WTC11 (cell line): ENCODE results near the gene ADK. TPM values are rescaled to one million over a fixed set of nuclear protein-coding genes. Genes with fewer than 3 reads are reported as not detected.

Experiments
- ESRRA ChIP-seq: sonication (generic); formaldehyde crosslinking; IDR thresholded peaks from 2 replicates; pipeline ENCODE4 v1.8.1; 2022; ENCODE audit warnings: mild to moderate bottlenecking, missing genetic modification reagents, borderline replicate concordance
- HMGA2 ChIP-seq: fragments of 250-450 bp; sonication (Bioruptor Pico); IDR thresholded peaks from 2 replicates; pipeline ENCODE4 v1.4.0; 2021; ENCODE audit warnings: mild to moderate bottlenecking, moderate library complexity
- JUN ChIP-seq: sonication (generic); formaldehyde crosslinking; IDR thresholded peaks from 2 replicates; pipeline ENCODE4 v1.8.0; 2023; ENCODE audit warnings: mild to moderate bottlenecking, missing genetic modification reagents
- NFYB ChIP-seq: sonication (generic); formaldehyde crosslinking; conservative IDR thresholded peaks from 2 replicates; pipeline ENCODE4 v1.8.0; 2022; ENCODE audit warnings: low read depth, missing genetic modification reagents
- TEAD4 ChIP-seq: sonication (generic); formaldehyde crosslinking; IDR thresholded peaks from 2 replicates; pipeline ENCODE4 v1.8.0; 2022; ENCODE audit warnings: mild to moderate bottlenecking, missing genetic modification reagents
- ZNF416 ChIP-seq: fragments of 250-450 bp; sonication (Bioruptor Pico); IDR thresholded peaks from 2 replicates; pipeline ENCODE4 v1.9.0; 2021; ENCODE audit warnings: mild to moderate bottlenecking, inconsistent platforms
- total RNA-seq: library from RNA; stranded (reverse); gene quantifications from 3 replicates; pipeline ENCODE4 v1.2.3, GENCODE V29; 2021
- TF ChIP-seq, protein P1 (sequence below): sonication (generic); formaldehyde crosslinking; IDR thresholded peaks from 2 replicates; pipeline ENCODE4 v1.8.0; 2023; ENCODE audit warnings: missing genetic modification reagents, mild to moderate bottlenecking, borderline replicate concordance
- TF ChIP-seq, protein P2 (sequence below): sonication (generic); formaldehyde crosslinking; IDR thresholded peaks from 2 replicates; pipeline ENCODE4 v1.8.0; 2022; ENCODE audit warnings: mild to moderate bottlenecking, missing genetic modification reagents
- TF ChIP-seq, protein P3 (sequence below): sonication (generic); formaldehyde crosslinking; IDR thresholded peaks from 2 replicates; pipeline ENCODE4 v1.8.1; 2022; ENCODE audit warnings: mild to moderate bottlenecking, missing genetic modification reagents, moderate library complexity, borderline replicate concordance
- TF ChIP-seq, protein P4 (sequence below): sonication (generic); formaldehyde crosslinking; IDR thresholded peaks from 2 replicates; pipeline ENCODE4 v1.8.1; 2023; ENCODE audit warnings: mild to moderate bottlenecking, missing genetic modification reagents, moderate library complexity
- TF ChIP-seq, protein P5 (sequence below): sonication (generic); formaldehyde crosslinking; IDR thresholded peaks from 2 replicates; pipeline ENCODE4 v1.8.1; 2023; ENCODE audit warnings: mild to moderate bottlenecking, missing genetic modification reagents, moderate library complexity
- TF ChIP-seq, protein P6 (sequence below): sonication (generic); formaldehyde crosslinking; IDR thresholded peaks from 2 replicates; pipeline ENCODE4 v1.8.1; 2023; ENCODE audit warnings: mild to moderate bottlenecking, missing genetic modification reagents, borderline replicate concordance
- TF ChIP-seq, protein P7 (sequence below): fragments of 250-450 bp; sonication (Bioruptor Pico); conservative IDR thresholded peaks from 2 replicates; pipeline ENCODE4 v1.9.0; 2021; ENCODE audit warnings: mild to moderate bottlenecking
- TF ChIP-seq, protein P8 (sequence below): fragments of 250-450 bp; sonication (Bioruptor Pico); IDR thresholded peaks from 2 replicates; pipeline ENCODE4 v1.9.0; 2021; ENCODE audit warnings: mild to moderate bottlenecking

The ADK gene
- total RNA-seq, 1 experiment from 2014 or later: 32.7 TPM

DNA sequence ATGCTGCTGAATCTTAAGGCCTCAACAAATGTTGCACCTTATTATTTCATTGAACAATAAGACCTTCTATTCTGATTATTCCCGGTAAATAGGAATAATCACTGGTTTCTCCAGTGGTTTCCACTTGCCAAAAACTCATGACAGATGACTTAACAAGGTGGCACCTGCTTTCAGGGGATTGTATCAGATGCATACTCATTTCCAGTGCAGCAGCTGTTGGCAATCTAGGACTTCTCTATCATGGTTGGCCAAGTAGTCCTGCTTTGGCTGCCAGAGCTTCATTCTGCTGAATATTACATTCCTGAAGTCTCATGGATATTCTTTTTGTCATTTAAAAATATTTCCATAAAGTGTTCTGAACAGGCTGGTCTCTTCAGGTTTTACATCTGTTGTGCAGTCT is 193.3 kb downstream of the ADK start (continued):
- TF ChIP-seq, protein P1, sequence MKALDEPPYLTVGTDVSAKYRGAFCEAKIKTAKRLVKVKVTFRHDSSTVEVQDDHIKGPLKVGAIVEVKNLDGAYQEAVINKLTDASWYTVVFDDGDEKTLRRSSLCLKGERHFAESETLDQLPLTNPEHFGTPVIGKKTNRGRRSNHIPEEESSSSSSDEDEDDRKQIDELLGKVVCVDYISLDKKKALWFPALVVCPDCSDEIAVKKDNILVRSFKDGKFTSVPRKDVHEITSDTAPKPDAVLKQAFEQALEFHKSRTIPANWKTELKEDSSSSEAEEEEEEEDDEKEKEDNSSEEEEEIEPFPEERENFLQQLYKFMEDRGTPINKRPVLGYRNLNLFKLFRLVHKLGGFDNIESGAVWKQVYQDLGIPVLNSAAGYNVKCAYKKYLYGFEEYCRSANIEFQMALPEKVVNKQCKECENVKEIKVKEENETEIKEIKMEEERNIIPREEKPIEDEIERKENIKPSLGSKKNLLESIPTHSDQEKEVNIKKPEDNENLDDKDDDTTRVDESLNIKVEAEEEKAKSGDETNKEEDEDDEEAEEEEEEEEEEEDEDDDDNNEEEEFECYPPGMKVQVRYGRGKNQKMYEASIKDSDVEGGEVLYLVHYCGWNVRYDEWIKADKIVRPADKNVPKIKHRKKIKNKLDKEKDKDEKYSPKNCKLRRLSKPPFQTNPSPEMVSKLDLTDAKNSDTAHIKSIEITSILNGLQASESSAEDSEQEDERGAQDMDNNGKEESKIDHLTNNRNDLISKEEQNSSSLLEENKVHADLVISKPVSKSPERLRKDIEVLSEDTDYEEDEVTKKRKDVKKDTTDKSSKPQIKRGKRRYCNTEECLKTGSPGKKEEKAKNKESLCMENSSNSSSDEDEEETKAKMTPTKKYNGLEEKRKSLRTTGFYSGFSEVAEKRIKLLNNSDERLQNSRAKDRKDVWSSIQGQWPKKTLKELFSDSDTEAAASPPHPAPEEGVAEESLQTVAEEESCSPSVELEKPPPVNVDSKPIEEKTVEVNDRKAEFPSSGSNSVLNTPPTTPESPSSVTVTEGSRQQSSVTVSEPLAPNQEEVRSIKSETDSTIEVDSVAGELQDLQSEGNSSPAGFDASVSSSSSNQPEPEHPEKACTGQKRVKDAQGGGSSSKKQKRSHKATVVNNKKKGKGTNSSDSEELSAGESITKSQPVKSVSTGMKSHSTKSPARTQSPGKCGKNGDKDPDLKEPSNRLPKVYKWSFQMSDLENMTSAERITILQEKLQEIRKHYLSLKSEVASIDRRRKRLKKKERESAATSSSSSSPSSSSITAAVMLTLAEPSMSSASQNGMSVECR (CRISPR knock-in tag): no peak
- TF ChIP-seq JUN (no peak), HMGA2 (no peak), ESRRA (CRISPR knock-in tag) (no peak), ZNF416 (CRISPR knock-in tag) (no peak), NFYB (CRISPR knock-in tag) (no peak), TEAD4 (CRISPR knock-in tag) (no peak)
- TF ChIP-seq, protein P2, sequence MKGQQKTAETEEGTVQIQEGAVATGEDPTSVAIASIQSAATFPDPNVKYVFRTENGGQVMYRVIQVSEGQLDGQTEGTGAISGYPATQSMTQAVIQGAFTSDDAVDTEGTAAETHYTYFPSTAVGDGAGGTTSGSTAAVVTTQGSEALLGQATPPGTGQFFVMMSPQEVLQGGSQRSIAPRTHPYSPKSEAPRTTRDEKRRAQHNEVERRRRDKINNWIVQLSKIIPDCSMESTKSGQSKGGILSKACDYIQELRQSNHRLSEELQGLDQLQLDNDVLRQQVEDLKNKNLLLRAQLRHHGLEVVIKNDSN (CRISPR knock-in tag): no peak
- TF ChIP-seq, protein P3, sequence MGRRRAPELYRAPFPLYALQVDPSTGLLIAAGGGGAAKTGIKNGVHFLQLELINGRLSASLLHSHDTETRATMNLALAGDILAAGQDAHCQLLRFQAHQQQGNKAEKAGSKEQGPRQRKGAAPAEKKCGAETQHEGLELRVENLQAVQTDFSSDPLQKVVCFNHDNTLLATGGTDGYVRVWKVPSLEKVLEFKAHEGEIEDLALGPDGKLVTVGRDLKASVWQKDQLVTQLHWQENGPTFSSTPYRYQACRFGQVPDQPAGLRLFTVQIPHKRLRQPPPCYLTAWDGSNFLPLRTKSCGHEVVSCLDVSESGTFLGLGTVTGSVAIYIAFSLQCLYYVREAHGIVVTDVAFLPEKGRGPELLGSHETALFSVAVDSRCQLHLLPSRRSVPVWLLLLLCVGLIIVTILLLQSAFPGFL (CRISPR knock-in tag): no peak
- TF ChIP-seq, protein P4, sequence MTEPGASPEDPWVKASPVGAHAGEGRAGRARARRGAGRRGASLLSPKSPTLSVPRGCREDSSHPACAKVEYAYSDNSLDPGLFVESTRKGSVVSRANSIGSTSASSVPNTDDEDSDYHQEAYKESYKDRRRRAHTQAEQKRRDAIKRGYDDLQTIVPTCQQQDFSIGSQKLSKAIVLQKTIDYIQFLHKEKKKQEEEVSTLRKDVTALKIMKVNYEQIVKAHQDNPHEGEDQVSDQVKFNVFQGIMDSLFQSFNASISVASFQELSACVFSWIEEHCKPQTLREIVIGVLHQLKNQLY: no peak
- TF ChIP-seq, protein P5, sequence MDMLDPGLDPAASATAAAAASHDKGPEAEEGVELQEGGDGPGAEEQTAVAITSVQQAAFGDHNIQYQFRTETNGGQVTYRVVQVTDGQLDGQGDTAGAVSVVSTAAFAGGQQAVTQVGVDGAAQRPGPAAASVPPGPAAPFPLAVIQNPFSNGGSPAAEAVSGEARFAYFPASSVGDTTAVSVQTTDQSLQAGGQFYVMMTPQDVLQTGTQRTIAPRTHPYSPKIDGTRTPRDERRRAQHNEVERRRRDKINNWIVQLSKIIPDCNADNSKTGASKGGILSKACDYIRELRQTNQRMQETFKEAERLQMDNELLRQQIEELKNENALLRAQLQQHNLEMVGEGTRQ (CRISPR knock-in tag): no peak
- TF ChIP-seq, protein P6, sequence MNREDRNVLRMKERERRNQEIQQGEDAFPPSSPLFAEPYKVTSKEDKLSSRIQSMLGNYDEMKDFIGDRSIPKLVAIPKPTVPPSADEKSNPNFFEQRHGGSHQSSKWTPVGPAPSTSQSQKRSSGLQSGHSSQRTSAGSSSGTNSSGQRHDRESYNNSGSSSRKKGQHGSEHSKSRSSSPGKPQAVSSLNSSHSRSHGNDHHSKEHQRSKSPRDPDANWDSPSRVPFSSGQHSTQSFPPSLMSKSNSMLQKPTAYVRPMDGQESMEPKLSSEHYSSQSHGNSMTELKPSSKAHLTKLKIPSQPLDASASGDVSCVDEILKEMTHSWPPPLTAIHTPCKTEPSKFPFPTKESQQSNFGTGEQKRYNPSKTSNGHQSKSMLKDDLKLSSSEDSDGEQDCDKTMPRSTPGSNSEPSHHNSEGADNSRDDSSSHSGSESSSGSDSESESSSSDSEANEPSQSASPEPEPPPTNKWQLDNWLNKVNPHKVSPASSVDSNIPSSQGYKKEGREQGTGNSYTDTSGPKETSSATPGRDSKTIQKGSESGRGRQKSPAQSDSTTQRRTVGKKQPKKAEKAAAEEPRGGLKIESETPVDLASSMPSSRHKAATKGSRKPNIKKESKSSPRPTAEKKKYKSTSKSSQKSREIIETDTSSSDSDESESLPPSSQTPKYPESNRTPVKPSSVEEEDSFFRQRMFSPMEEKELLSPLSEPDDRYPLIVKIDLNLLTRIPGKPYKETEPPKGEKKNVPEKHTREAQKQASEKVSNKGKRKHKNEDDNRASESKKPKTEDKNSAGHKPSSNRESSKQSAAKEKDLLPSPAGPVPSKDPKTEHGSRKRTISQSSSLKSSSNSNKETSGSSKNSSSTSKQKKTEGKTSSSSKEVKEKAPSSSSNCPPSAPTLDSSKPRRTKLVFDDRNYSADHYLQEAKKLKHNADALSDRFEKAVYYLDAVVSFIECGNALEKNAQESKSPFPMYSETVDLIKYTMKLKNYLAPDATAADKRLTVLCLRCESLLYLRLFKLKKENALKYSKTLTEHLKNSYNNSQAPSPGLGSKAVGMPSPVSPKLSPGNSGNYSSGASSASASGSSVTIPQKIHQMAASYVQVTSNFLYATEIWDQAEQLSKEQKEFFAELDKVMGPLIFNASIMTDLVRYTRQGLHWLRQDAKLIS (CRISPR knock-in tag): no peak
- TF ChIP-seq, protein P7, sequence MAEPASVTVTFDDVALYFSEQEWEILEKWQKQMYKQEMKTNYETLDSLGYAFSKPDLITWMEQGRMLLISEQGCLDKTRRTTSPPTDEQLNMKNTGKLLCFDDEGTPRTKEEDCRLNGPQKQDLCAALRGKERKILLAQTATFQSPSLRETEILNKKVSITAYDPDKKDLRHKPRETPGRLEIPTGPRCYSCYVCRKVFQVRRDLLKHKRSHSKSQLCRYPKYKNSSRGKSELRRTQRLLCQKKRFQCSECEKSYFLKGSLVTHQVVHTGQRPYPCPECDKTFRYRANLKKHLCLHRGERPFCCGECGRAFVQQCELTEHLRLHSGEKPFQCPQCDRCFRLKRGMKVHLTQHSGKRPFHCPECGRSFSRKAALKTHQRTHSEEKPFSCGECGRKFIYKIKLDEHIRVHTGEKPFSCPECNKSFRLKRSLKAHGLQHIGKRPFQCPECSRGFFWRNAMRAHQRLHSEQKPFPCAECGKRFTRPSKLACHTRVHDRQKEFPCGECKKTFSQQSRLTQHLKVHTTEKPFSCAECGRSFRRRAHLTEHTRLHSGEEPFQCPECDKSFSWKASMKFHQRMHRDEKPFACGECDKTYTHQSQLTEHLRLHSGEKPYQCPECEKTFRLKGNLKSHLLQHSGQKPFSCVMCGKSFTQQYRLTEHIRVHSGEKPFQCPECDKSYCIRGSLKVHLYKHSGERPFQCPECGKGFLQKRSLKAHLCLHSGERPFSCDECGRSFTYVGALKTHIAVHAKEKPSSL: no peak
- TF ChIP-seq, protein P8, sequence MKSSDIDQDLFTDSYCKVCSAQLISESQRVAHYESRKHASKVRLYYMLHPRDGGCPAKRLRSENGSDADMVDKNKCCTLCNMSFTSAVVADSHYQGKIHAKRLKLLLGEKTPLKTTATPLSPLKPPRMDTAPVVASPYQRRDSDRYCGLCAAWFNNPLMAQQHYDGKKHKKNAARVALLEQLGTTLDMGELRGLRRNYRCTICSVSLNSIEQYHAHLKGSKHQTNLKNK (CRISPR knock-in tag): no peak
